ENCODE results near the gene TSACC.

DNA sequence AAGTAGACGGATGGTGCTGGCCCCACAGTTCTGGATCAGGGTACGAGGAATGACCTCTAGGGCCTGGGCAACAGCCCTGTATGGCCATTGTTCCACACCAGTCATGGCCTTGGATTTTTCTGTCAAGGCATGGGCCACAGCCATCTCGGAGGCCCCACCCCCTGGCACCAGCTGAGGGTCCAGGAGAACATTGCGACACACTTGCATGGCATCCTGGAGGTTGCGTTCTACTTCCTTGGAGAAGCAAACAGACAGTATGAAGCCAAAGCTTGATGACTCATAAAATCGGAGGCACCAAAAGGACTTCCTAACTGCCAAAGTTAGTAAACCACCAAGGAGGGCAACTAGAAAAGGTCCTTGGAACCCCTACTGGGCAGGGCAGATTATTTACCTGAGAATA is 27.4 kb upstream of the TSACC start:
- TF ChIP-seq, protein P1, sequence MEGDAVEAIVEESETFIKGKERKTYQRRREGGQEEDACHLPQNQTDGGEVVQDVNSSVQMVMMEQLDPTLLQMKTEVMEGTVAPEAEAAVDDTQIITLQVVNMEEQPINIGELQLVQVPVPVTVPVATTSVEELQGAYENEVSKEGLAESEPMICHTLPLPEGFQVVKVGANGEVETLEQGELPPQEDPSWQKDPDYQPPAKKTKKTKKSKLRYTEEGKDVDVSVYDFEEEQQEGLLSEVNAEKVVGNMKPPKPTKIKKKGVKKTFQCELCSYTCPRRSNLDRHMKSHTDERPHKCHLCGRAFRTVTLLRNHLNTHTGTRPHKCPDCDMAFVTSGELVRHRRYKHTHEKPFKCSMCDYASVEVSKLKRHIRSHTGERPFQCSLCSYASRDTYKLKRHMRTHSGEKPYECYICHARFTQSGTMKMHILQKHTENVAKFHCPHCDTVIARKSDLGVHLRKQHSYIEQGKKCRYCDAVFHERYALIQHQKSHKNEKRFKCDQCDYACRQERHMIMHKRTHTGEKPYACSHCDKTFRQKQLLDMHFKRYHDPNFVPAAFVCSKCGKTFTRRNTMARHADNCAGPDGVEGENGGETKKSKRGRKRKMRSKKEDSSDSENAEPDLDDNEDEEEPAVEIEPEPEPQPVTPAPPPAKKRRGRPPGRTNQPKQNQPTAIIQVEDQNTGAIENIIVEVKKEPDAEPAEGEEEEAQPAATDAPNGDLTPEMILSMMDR (IDR thresholded peaks at IDR 0.05) = no peak
- no peak for TF ChIP-seq EZH2 (IDR thresholded peaks at IDR 0.05; ENCODE audit: borderline replicate concordance, insufficient read depth, low read depth, low read length, poor library complexity, severe bottlenecking)

Measured in B cell (primary cell).